K562 (cell line): ENCODE results near the gene GOLGB1. TPM values are rescaled to one million over a fixed set of nuclear protein-coding genes. Genes with fewer than 3 reads are reported as not detected.

Experiments used
- CREB1 ChIP-seq, 2 experiments: sonication (generic) in 1 of 2; formaldehyde crosslinking in 1 of 2; IDR thresholded peaks; 2 replicates each; pipeline versions ENCODE4 v1.6.1 to v1.8.0; 2012 to 2022; ENCODE audit warnings: inconsistent platforms in 1 of 2, mild to moderate bottlenecking in 1 of 2, missing genetic modification reagents in 1 of 2, moderate library complexity in 1 of 2
- ELF4 ChIP-seq: fragments of 450-650 bp; formaldehyde crosslinking; IDR thresholded peaks from 2 replicates; pipeline ENCODE4 v1.4.0; 2022; ENCODE audit warnings: missing genetic modification characterization
- FOXK1 ChIP-seq: sonication (generic); formaldehyde crosslinking; IDR thresholded peaks from 2 replicates; pipeline ENCODE4 v1.8.0; 2022; ENCODE audit warnings: missing genetic modification reagents, mild to moderate bottlenecking, borderline replicate concordance
- MAZ ChIP-seq, 2 experiments: fragments of 450-650 bp in 1 of 2; sonication (generic) in 1 of 2; formaldehyde crosslinking; IDR thresholded peaks in 1 of 2; conservative IDR thresholded peaks in 1 of 2; 2 replicates each; pipeline versions ENCODE4 v1.4.0 to v1.5.0; 2020; ENCODE audit warnings: mild to moderate bottlenecking in 1 of 2, missing genetic modification reagents in 1 of 2
- OTX1 ChIP-seq: fragments of 450-650 bp; formaldehyde crosslinking; IDR thresholded peaks from 2 replicates; pipeline ENCODE4 v1.4.0; 2022; ENCODE audit warnings: mild to moderate bottlenecking
- POU5F1 ChIP-seq: fragments of 150-350 bp; IDR thresholded peaks from 2 replicates; pipeline ENCODE4 v1.6.1; 2014; ENCODE audit warnings: borderline replicate concordance, low read length, low read depth, mild to moderate bottlenecking; ENCODE audit not compliant: partially characterized antibody
- RBM34 ChIP-seq: fragments of 200-400 bp; formaldehyde crosslinking; IDR thresholded peaks from 2 replicates; pipeline ENCODE4 v1.6.1; 2018; ENCODE audit warnings: low read length, borderline replicate concordance; ENCODE audit not compliant: insufficient read depth
- SMAD2 ChIP-seq: fragments of 150-350 bp; IDR thresholded peaks from 2 replicates; pipeline ENCODE4 v1.6.1; 2014; ENCODE audit warnings: low read depth, mild to moderate bottlenecking, low read length
- polyA plus RNA-seq, 8 experiments: library from polyadenylated mRNA; depleted of rRNA in 4 of 8; stranded (reverse) in 5 of 8; unstranded in 3 of 8; fragments of >200 nt; fragmentation: Nextera tagmentation in 2 of 8; fragmentation: Illumina TruSeq in 1 of 8; extraction: Ambion mirVana in 2 of 8; extraction: Trizol in 1 of 8; gene quantifications; 2 replicates each; pipeline versions ENCODE4 v1.2.1 to v1.2.3, GENCODE V29; 2011 to 2014; ENCODE audit warnings: inconsistent platforms in 1 of 8, missing spikeins in 1 of 8
- total RNA-seq, 7 experiments: library from RNA; depleted of rRNA in 6 of 7; stranded (reverse); fragments of >200 nt in 6 of 7; fragmentation: Illumina TruSeq in 2 of 7; extraction: Trizol in 2 of 7; gene quantifications; 2 replicates each; pipeline versions ENCODE4 v1.2.1 to v1.2.3, GENCODE V29; 2011 to 2021; ENCODE audit warnings: low replicate concordance in 1 of 7
- TF ChIP-seq, protein P1 (sequence below), 2 experiments: fragments of 450-650 bp; IDR thresholded peaks; 2 replicates each; pipeline ENCODE4 v1.6.1; 2016; ENCODE audit warnings: mild to moderate bottlenecking in 2 of 2, borderline replicate concordance in 1 of 2, low read depth in 1 of 2, moderate library complexity in 1 of 2
- TF ChIP-seq, protein P2 (sequence below): sonication (generic); formaldehyde crosslinking; IDR thresholded peaks from 2 replicates; pipeline ENCODE4 v1.8.0; 2022; ENCODE audit warnings: mild to moderate bottlenecking, low read depth, missing genetic modification reagents
- TF ChIP-seq, protein P3 (sequence below): fragments of 450-650 bp; formaldehyde crosslinking; conservative IDR thresholded peaks from 2 replicates; pipeline ENCODE4 v1.4.0; 2022; ENCODE audit warnings: mild to moderate bottlenecking, missing genetic modification characterization
- TF ChIP-seq, protein P4 (sequence below), 2 experiments: fragments of 450-650 bp; conservative IDR thresholded peaks; 2 replicates each; pipeline ENCODE4 v1.6.1; 2017; ENCODE audit warnings: mild to moderate bottlenecking in 2 of 2, moderate library complexity in 2 of 2

GOLGB1 gene
- total and polyA plus RNA-seq, 9 of the 15 experiments (the other 6 are each of a cell fraction or from before 2014, with no cell fraction given), result 4.0 to 16.3 (median 9.7) TPM

DNA sequence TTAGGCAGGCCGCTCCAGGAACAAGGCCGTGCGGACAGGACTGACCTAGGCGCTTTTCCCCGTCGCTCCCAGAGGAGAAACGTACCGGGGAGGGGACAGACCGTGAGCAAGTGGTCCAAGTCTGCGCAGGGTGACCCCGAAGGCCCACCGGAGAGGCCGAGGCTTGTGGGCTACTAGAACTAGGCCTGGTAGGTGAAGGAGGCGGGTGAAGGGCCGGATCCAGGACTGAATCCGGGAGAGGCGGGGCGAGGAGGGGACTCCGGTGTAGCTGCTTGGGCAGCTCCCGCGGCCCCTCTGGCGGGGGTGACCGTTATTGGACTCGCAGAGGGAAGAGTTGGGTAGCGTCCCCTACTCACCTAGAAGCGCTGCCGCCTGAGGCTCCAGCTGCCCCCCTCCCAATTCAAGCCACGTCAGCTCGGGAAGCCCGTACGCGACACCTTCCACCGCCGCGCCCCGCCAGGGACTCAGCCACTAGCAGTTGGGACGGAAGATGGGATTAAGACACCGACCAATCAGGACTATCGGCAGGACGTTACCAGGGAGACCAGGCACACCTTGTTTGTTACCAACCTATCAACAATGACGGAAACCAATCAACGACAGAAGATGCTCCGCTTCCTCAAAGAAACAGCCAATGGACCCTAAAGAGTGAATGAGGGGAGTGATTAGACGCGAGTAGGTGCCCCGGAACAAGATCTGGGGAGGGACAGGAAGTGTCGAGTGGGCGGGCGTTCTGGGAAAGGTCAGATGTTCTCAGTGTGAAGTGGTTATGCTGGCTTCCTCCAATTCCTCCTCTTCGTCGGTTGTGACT, at the start of gene GOLGB1 (continued):
- TF ChIP-seq, protein P1, sequence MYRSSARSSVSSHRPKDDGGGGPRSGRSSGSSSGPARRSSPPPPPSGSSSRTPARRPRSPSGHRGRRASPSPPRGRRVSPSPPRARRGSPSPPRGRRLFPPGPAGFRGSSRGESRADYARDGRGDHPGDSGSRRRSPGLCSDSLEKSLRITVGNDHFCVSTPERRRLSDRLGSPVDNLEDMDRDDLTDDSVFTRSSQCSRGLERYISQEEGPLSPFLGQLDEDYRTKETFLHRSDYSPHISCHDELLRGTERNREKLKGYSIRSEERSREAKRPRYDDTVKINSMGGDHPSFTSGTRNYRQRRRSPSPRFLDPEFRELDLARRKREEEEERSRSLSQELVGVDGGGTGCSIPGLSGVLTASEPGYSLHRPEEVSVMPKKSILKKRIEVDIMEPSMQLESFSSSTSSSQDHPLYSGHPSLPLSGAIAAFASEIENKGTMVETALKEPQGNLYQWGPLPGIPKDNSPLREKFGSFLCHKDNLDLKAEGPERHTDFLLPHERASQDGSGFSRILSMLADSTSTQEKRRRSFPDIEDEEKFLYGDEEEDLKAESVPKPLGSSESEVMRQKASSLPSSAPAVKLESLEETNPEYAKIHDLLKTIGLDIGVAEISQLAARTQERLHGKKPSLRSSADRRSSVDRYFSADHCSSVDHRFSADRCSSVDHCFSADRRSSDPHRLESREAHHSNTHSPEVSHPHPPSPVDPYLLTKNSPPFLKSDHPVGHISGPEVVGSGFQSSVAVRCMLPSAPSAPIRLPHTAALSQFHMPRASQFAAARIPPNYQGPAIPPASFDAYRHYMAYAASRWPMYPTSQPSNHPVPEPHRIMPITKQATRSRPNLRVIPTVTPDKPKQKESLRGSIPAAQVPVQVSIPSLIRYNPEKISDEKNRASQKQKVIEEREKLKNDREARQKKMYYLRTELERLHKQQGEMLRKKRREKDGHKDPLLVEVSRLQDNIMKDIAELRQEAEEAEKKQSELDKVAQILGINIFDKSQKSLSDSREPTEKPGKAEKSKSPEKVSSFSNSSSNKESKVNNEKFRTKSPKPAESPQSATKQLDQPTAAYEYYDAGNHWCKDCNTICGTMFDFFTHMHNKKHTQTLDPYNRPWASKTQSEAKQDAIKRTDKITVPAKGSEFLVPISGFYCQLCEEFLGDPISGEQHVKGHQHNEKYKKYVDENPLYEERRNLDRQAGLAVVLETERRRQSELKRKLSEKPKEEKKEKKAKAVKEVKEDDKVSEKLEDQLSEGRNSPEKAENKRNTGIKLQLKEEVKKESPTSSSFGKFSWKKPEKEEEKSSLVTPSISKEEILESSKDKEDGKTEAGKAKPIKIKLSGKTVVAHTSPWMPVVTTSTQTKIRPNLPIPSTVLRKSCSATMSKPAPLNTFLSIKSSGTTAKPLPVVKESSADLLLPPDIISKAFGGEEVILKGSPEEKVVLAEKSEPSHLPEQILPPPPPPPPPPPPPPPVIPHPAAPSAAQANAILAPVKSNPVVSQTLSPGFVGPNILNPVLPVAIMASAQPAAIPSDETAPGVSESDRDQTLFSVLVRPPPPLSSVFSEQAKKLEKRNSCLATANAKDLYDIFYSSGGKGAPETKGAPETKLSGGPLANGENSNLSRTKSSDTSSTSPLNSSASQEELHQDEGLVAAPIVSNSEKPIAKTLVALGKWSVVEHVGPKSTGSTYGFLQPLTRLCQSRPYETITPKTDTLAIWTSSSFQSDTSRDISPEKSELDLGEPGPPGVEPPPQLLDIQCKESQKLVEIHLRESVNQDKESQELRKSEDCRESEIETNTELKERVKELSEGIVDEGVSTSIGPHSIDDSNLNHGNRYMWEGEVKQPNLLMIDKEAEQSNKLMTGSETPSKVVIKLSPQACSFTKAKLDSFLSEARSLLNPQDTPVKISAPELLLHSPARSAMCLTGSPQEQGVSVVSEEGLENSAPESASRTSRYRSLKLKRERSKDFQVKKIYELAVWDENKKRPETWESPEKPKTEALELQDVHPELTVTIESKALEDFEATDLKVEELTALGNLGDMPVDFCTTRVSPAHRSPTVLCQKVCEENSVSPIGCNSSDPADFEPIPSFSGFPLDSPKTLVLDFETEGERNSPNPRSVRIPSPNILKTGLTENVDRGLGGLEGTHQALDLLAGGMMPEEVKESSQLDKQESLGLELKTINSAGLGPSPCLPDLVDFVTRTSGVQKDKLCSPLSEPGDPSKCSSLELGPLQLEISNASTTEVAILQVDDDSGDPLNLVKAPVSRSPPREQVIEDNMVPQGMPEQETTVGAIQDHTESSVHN (IDR thresholded peaks at IDR 0.05; ENCODE audit: borderline replicate concordance in 1 of 2, low read depth in 1 of 2), result 0 out of 4 replicates have a peak, but pooled peaks of 1 of the 2 experiments have one; percentile 56
- TF ChIP-seq SMAD2, result no peak
- no peak for TF ChIP-seq RBM34
- TF ChIP-seq, protein P2, sequence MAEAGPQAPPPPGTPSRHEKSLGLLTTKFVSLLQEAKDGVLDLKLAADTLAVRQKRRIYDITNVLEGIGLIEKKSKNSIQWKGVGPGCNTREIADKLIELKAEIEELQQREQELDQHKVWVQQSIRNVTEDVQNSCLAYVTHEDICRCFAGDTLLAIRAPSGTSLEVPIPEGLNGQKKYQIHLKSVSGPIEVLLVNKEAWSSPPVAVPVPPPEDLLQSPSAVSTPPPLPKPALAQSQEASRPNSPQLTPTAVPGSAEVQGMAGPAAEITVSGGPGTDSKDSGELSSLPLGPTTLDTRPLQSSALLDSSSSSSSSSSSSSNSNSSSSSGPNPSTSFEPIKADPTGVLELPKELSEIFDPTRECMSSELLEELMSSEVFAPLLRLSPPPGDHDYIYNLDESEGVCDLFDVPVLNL, result no peak
- TF ChIP-seq MAZ (CRISPR knock-in tag; conservative IDR thresholded peaks at IDR 0.05 in 1 of 2, IDR thresholded peaks at IDR 0.05 in 1 of 2), result peak; percentile 61; a peak in 2 of 4 replicates
- no peak for TF ChIP-seq OTX1 (CRISPR knock-in tag)
- TF ChIP-seq POU5F1, result no peak
- no peak for TF ChIP-seq ELF4 (CRISPR knock-in tag)
- TF ChIP-seq, protein P3, sequence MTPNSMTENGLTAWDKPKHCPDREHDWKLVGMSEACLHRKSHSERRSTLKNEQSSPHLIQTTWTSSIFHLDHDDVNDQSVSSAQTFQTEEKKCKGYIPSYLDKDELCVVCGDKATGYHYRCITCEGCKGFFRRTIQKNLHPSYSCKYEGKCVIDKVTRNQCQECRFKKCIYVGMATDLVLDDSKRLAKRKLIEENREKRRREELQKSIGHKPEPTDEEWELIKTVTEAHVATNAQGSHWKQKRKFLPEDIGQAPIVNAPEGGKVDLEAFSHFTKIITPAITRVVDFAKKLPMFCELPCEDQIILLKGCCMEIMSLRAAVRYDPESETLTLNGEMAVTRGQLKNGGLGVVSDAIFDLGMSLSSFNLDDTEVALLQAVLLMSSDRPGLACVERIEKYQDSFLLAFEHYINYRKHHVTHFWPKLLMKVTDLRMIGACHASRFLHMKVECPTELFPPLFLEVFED (CRISPR knock-in tag), result no peak
- TF ChIP-seq, protein P4, sequence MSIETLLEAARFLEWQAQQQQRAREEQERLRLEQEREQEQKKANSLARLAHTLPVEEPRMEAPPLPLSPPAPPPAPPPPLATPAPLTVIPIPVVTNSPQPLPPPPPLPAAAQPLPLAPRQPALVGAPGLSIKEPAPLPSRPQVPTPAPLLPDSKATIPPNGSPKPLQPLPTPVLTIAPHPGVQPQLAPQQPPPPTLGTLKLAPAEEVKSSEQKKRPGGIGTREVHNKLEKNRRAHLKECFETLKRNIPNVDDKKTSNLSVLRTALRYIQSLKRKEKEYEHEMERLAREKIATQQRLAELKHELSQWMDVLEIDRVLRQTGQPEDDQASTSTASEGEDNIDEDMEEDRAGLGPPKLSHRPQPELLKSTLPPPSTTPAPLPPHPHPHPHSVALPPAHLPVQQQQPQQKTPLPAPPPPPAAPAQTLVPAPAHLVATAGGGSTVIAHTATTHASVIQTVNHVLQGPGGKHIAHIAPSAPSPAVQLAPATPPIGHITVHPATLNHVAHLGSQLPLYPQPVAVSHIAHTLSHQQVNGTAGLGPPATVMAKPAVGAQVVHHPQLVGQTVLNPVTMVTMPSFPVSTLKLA (conservative IDR thresholded peaks at IDR 0.05), result peak; percentile 71 to 78
- peak; percentile 57; the same call in 1 of the 2 replicates for TF ChIP-seq CREB1 (IDR thresholded peaks at IDR 0.05)
- no peak; the same call in 1 of the 2 replicates for TF ChIP-seq CREB1 (CRISPR knock-in tag; IDR thresholded peaks at IDR 0.05)
- no peak for TF ChIP-seq FOXK1
